HG02798 (cell line): ENCODE measurements around the gene ETFBKMT.

Experiments used
- ATAC-seq: cut with Tn5 transposase; IDR thresholded peaks from one replicate; pipeline ENCODE4 v1.9.1; 2021; ENCODE audit warnings: mild to moderate bottlenecking; ENCODE audit not compliant: unreplicated experiment, poor library complexity

ETFBKMT gene, protein sequence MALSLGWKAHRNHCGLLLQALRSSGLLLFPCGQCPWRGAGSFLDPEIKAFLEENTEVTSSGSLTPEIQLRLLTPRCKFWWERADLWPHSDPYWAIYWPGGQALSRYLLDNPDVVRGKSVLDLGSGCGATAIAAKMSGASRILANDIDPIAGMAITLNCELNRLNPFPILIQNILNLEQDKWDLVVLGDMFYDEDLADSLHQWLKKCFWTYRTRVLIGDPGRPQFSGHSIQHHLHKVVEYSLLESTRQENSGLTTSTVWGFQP

DNA sequence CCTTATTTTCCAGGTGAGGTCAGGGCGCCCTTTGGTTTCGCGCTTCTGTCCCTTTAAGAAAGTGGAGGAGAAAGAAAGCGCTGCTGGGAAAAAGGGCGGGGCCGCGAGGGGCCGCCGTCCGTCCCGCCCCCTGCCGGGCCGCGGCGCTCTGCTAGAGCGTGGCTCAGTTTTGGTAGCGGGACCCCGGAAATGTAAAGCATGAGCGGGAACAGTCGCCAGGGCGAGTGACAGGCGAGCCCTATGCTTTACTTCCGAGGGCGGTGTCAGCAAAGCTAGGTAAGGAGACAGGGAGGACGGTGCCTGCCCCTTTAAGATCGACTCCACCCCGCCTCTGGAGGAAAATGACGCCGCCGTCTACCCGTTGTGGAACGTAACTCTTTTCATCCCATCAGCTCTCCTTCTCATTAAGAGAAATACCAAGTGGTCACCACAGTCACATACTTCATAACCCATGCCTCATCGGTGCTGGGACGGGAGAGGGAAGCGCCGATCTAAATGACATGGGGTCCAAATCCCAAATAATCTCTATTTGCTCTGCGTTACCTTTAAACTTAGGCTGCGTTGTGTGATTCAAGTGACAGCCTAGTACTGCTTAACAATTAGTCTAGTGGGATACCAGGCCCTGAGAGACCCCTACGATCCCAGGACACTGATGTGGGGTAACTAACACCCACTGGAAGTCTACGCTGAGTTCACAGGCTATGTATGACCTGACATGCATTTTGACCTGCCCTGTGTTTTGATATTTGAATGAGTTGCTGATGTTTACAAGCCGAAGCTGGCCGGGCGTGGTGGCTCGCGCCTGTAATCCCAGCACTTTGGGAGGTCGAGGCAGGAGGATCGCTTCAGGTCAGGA is at the start of gene ETFBKMT:
TSS of gene ETFBKMT (plus strand) at position 602 of the 856 bp plus-strand sequence. CDS start 2,266 bp downstream, outside the sequence.
- peak; percentile 99 for ATAC-seq

DNA sequence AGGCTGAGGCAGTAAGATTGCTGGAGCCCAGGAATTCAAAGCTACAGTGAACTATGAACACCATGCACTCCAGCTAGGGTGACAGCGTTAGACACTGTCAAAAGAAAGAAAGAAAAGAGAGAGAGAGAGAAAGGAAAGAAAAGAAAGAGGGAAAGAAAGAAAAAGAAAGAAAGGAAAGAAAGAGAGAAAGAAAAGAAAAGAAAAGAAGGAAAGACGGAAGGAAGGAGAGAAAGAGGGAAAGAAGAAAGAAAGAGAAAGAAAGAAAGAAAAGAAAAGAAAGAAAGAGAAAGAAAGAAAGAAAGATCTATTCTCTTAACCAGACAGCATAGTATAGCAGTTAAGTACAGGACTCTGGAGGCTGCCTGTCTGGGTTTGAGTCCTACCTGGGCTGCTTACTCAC is 46.7 kb upstream of the ETFBKMT start:
- no peak for ATAC-seq

DNA sequence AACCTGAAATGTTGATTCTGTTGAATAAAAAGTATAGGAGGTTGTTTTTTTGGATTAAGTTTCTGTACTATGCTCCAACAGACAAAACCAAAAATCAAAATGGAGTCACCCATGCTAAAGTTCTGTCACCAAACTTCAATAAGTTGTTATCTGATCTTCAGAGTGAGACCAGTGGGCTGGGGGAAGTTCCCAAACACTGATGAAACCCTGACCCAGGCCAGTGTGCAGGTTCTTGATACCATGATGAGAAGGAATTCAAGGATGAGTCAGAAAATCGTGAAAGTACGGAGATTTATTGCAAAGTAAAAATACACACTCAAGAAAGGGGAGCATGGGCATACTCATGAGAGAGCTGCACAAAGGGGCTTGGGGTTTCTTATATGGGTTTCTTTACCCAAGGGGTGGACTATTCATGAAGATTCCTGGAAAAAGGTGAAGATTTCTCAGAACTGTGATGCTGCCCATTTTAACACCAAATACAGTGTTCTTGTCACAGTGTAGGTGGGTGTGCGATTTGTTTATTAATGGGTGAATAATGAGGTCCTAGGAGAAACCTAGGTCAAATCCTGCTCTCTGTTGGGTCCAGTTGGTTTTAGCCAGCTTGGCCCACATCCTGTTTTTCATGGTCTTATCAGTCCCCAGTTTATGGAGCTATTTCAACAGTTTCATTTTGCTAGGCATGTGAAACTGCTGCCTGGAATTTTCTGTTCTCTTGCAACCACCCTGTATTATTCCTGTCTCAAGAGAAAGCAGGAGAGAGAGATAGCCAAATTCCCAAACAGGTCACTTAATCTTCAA is 41.1 kb upstream of the ETFBKMT start:
- ATAC-seq, result no peak

DNA sequence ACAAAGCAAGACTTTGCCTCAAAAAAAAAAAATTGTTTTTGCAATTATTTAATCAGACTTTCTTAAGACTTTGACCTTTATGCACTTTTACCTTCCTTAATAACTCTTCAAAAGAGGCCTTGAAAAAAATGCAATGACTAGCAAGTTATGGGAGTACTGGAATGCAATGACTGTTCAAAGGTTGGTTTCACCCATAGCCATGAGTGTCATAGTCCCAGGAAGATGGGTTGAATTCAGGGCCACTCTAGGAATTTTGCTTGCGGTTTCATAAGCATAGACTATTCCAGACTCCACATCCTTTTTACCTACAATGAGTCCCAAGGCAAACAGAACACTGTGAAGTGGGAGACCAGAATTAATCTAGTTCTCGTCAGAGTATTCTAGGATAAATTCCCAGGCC is 39.2 kb upstream of the ETFBKMT start:
- no peak for ATAC-seq

DNA sequence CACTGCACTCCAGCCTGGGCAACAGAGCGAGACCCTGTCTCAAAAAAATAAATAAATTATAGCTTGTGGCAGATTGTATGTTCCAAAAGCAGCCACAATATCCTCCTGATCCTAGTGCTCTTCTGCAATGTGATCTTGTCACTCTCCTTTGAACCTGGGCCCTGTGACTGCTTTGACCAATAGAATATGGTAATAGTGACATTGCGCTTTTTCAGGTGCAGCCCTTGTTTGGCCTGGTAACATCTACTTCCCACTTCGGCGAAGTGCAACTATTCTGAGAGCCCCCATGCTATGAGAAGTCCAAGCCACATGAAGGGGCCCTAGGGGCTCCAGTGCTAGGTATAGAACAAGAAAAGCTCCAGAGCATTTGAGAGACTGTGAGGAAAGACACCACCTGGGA is 37.5 kb upstream of the ETFBKMT start:
- no peak for ATAC-seq

DNA sequence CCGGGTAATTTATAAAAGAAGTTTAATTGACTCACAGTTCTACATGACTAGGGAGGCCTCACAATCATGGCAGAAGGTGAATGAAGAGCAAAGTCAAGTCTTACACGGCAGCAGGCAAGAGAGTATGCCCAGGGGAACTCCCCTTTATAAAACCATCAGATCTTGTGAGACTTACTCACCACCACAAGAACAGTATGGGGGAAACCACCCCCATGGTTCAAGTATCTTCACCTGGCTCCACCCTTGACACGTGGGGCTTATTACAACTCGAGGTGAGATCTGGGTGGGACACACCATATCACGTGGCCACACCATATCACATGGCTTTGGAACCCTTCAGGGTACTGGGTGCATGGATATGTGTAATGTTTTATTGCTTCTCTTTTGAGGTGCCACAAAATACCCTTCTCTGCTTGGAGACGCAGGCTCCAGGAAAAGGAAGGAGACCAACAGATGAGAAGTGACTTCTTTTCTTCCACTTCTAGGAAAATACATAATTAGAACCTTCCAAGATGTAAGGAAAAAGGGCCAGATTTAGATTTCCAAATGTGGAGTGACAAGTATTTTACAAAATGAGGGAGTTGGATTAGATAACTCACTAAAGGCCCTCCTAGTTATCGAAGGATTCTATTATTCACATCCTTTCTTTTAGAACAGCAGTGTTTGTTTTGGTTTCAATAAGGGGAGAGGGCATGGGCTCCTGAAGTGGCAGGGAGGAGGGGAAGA is 33.1 kb upstream of the ETFBKMT start:
- ATAC-seq, result no peak

DNA sequence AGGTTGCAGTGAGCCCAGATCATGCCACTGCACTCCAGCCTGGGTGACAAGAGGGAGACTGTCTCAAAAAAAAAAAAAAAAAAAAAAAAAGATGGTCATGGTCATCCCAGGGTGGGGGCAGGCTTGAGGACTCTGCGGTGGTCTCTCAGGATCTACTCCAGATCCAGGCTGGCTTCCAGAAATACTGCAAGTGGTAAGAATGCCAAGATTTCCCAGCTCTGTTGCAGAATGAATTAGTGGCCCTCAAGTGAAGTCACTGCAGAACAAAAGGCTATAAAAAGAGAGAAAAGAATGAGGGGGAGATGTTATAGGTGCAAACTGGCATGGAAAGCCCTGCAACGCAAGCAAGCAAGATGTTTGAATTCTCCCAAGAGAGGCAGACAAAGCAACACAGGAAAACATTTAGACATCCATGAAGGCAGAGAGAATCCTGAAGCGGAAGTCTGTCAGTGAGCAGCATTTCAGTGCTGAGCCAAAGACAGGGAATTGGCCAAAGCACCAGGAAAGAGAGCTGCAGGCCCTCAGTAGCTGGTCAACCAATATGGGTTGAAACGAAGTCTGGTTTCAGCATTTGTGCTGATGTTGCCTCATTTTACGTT is 31.9 kb upstream of the ETFBKMT start:
- no peak for ATAC-seq

DNA sequence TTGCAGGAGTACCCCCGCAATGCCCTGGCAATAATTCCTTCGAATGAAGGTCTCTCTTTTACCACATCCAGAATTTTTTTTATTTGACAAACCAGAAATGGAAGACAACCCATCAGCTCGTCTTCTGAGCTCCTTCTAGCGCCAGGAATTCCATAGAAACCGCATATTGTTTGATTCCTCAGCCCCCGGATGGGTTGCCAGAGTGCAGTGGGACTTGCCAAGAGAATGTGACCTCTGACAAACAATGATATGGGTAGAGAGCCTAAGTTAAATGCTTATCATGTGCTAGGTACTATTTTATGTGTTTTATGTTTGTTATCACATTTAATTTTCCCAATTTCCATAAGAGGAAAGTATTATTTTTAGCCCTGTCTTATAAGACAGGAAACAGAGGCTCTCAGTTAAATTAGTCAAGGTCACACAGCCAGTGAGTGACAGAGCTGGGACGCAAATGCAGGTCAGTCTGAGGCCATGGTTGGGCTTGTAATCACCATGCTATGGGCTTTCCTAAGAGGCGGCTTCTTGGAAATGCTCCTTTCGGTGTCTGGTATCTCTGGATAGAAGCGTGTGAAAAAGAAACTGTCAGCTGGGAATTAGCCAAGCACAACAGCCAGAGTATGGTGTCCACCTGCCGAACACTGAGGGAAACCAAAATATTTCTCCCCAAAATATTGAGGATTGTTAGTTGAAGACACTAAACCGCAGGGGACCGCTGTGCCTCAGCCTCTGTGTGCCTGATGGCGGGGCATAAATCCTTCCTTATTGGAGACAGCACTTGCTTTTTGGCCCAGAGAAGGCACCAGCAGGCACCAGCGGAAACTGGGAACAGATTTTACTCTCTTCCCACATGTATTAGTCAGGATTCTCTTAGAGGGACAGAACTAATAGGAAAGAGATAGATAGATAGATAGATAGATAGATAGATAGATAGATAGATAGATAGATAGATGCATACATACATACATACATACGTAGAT is 29.4 kb upstream of the ETFBKMT start:
- no peak for ATAC-seq

DNA sequence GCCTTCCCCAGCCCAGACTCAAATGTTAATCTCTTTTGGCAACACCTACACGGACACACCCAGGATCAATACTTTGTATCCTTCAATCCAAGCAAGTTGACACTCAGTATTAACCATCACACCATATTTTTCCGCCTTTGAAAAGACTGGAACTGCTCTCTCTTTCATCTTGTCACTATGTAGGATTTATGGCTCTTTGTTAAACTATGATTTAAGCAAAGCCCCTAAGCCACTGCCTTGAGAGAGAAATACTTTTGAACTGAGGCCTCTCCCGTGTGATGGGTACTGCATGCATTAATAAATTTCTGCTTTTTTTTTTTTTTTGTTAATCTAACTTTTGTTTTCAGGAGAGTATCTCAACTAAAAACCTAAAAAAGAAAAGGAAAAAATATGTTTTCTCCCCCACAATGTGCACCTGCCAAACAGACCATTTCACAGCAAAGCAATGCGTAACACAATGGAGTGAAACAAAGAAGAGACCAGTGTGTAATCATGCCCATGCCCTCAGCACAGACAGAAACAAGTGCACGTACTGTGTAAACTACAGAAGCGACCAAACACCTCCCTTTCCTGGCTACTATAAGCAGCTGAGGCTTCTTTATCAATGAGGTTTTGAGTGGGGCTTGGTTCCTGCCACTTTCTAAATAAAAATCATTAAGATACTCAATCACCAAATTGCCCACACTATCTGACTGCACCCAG is 28.3 kb upstream of the ETFBKMT start:
- no peak for ATAC-seq

DNA sequence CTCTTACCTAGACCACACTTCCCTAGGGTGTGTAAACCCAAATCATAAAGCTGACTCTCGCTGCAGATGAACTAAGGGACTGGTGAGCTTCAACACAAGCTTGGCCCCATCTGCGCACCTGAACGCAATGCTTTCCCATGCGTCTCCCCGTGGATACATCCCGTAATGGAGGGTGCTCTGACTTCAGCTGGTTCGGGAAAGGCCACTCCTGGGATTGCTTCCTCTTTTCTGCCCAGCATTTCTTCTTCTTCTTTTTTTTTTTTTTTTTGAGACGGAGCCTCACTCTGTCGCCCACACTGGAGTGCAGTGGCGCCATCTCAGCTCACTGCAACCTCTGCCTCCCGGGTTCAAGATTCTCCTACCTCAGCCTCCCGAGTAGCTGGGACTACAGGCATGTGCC is 27.7 kb upstream of the ETFBKMT start:
- ATAC-seq, result no peak

DNA sequence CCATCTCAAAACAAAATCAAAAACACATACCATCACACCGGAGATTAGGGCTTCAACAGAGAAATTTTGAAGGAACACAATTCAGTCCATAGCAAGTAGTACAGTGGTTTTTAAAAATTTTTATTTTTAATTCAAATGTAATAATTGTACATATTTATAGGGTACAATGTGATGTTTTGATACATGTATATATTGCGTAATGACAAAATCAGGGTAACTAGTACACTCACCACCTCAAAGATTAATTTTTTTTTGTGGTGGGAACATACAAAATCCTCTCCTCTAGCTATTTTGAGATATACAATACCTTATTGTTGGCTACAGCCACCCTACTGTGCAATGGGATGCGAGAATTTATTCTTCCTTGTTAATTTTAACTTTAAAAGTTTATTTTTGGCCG is 26.0 kb upstream of the ETFBKMT start:
- no peak for ATAC-seq

DNA sequence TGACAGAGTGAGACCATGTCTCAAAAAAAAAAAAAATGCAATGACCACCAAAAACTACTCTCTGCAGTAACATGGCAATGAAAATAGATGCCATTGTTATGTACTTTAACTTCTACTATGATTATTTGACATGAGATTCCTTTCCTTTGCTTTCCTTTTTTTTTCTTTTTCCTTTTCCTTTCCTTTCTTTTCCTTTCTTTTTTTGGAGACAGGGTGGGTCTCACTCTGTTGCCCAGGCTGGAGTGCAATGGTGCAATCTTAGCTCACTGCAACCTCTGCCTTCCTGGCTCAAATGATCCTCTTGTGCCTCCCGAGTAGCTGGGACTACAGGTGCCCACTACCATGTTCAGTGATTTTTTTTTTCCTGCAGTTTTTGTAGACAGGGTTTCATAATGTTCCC is 24.9 kb upstream of the ETFBKMT start:
- ATAC-seq, result no peak

DNA sequence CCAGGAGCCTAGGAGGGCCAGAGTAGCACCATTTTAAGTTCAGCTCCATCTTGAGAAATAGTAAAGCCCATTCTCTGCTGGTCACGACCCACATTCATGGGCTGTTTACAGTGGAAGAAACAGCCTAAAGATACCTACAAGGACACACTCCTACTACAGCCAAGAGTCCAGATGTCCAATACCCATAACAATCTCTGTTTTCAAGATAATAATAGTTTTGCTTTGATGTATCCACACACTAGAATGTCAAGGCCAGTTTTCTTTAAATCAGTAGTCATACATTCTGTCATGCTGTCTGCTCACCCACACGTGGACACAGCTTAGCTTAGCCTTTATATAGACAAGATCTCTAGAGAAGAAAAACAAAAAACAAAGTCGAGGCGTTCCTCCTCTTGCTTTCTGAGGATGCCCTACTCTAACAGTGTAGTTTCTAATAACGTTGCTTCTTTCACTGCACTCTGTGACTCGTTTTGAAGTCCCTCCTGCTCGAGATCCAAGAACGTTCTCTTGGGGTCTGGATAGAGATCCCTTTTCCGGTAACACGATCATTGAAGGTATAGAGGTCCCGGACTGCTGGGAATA is 17.9 kb upstream of the ETFBKMT start:
- no peak for ATAC-seq

DNA sequence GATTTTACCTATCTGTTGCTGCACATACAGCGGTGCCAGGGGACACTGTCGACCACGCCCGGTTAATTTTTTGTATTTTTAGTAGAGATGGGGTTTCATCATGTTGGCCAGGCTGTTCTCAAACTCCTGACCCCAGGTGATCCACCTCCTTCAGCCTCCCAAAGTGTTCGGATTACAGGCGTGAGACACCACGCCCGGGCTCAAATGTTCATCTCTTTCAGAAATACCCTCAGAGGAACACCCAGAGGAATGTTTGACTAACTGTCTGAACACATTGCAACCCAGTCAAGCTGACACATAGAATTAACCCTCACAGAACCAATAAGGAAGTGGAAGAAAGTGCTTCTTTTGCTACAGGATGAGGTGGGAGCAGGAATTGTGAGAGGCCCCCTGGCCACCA is 15.0 kb upstream of the ETFBKMT start:
- ATAC-seq, result no peak

DNA sequence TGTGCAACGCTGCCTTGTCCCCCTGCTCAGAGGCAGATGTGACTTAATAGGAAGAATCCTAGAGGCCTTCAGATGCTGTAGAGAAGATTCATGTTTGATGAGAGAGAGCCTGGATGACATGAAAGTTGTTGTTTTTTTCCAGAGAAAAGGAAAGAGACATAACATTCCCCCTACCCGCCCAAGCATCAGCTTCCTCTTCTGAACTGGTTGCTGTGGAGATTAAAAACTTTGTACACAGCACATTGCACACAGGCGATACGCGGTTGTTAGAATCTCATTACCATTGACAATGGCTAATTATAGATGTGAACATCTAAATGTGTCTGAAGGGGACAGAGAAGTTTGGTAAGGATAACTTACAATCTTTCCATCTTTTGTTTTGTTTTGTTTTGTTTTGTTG is 13.6 kb upstream of the ETFBKMT start:
- no peak for ATAC-seq

DNA sequence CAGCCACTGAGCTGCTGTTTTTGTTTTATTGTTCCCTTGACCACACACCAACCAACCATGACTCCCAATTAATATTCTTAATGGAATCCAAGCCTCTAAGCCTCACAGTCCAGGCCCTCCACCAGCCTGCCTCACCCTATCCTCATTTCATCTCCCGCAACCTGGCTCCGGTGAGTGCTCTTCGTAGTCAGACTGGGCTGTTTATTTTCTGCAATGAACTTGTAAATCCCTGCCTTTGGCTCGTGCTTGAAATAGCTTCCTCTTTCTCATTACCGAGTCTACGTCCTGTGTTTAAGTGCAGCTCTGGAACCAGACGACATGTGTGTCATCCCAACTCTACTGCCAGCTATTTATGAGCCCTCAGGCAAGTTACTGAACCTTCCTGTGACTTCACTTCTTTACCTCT is 12.4 kb upstream of the ETFBKMT start:
- ATAC-seq, result no peak

DNA sequence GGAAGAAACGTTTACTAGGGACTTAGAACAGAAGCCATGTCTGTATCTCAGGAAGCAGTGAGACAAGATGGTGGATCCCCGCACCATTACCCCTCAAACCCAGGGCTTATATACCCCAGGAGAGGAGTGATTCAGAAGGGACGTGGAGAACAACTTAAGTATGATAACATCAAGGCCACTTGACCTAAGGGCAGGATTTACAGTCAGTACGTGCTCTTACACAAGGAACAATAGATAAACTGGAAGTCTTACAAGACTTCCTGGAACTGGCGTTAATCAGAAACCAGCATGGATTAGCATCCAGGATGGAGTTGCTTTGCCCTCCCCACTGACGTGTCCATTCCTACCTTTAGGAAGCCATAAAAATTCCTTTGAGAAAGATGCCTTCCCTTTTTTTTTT is 8.6 kb upstream of the ETFBKMT start:
- ATAC-seq, result no peak
